LNCaP clone FGC (cell line): ENCODE measurements around the gene ZSWIM1.

Experiments
- DNase-seq: peaks from one replicate; pipeline ENCODE4 v3.0.0-alpha.2; 2011; ENCODE audit warnings: low read depth
- H3K4me3 ChIP-seq: 2 replicates; pipeline ENCODE4 v1.5.1; 2011; ENCODE audit warnings: mild to moderate bottlenecking, low read depth, low read length, control low read depth
- CTCF ChIP-seq: IDR thresholded peaks from 2 replicates; pipeline ENCODE4 v1.5.1; 2012; ENCODE audit warnings: mild to moderate bottlenecking; ENCODE audit not compliant: control insufficient read depth, insufficient read depth; ENCODE audit errors: extremely low read depth

The ZSWIM1 gene

GRCh38 chr20:45874576-45874975, 6.5 kb upstream of the ZSWIM1 start:
- TF ChIP-seq CTCF = no peak

GRCh38 chr20:45878076-45878761, 2.8 kb upstream of the ZSWIM1 start:
- no peak for DNase-seq
- H3K4me3 ChIP-seq = no peak overlapping the region
- no peak for TF ChIP-seq CTCF

More at GRCh38 chr20:45874576-45874975, 6.5 kb upstream of the ZSWIM1 start:
- H3K4me3 ChIP-seq = no peak overlapping the region
- no peak for DNase-seq

GRCh38 chr20:45882469-45883099, 1.6 kb downstream of the ZSWIM1 start:
- no peak for DNase-seq
- no peak for TF ChIP-seq CTCF
- H3K4me3 ChIP-seq = no peak overlapping the region

GRCh38 chr20:45883100-45883469, 2.1 kb downstream of the ZSWIM1 start:
- TF ChIP-seq CTCF = no peak
- H3K4me3 ChIP-seq = no peak overlapping the region
- no peak for DNase-seq

GRCh38 chr20:45886590-45887345, 5.7 kb downstream of the ZSWIM1 start:
- no peak overlapping the region for H3K4me3 ChIP-seq
- no peak for TF ChIP-seq CTCF
- DNase-seq = no peak

GRCh38 chr20:45887346-45887715, 6.3 kb downstream of the ZSWIM1 start, which contains the start of gene SPATA25:
Gene SPATA25 (minus strand): TSS chr20:45887622. CDS start chr20:45887590, 32 bp downstream.
- DNase-seq = no peak
- no peak for TF ChIP-seq CTCF
- H3K4me3 ChIP-seq = no peak within 1 kb of the TSS
